AG04450 (cell line): ENCODE results near the gene DYSF. TPM values are rescaled to one million over a fixed set of nuclear protein-coding genes. Genes with fewer than 3 reads are reported as not detected.

Experiments
- CTCF ChIA-PET: fragments of 300-600, 350-600 bp; formaldehyde crosslinking; extraction: SDS; loops from one replicate; lab custom pipeline; 2022; ENCODE audit warnings: antibody characterized with exemption, inconsistent platforms; lab: Charles Lee
- POLR2A ChIA-PET: fragments of 350-600 bp; formaldehyde crosslinking; extraction: SDS; loops from one replicate; lab custom pipeline; 2021; ENCODE audit warnings: antibody characterized with exemption, inconsistent platforms; lab: Yijun Ruan, JAX
- DNase-seq: peaks from one replicate; pipeline ENCODE4 v3.0.0-alpha.2; 2011; ENCODE audit warnings: low read depth, low spot score
- H3K27ac ChIP-seq: one replicate; pipeline ENCODE4 v1.5.1; 2012; ENCODE audit warnings: low read depth, low read length, control low read depth
- H3K27me3 ChIP-seq: one replicate; pipeline ENCODE4 v1.6.0; 2012; ENCODE audit warnings: low read length; ENCODE audit not compliant: control insufficient read depth, insufficient read depth
- H3K4me3 ChIP-seq: 2 replicates; pipeline ENCODE4 v1.5.1; 2011; ENCODE audit warnings: mild to moderate bottlenecking, low read depth, low read length, control low read depth
- H3K9me3 ChIP-seq: 2 replicates; pipeline ENCODE4 v1.5.1; 2012; ENCODE audit warnings: low read length; ENCODE audit not compliant: control insufficient read depth, insufficient read depth
- polyA plus RNA-seq: library from polyadenylated mRNA; depleted of rRNA; stranded (reverse); fragments of >200 nt; gene quantifications from 2 replicates; pipeline ENCODE4 v1.2.3, GENCODE V29; 2011
- TF ChIP-seq, protein P1 (sequence below): IDR thresholded peaks from 2 replicates; pipeline ENCODE4 v1.5.1; 2011; ENCODE audit warnings: low read depth, low read length, control low read depth, inconsistent platforms

The DYSF gene
- polyA plus RNA-seq, 1 experiment: 0.07 TPM

DNA sequence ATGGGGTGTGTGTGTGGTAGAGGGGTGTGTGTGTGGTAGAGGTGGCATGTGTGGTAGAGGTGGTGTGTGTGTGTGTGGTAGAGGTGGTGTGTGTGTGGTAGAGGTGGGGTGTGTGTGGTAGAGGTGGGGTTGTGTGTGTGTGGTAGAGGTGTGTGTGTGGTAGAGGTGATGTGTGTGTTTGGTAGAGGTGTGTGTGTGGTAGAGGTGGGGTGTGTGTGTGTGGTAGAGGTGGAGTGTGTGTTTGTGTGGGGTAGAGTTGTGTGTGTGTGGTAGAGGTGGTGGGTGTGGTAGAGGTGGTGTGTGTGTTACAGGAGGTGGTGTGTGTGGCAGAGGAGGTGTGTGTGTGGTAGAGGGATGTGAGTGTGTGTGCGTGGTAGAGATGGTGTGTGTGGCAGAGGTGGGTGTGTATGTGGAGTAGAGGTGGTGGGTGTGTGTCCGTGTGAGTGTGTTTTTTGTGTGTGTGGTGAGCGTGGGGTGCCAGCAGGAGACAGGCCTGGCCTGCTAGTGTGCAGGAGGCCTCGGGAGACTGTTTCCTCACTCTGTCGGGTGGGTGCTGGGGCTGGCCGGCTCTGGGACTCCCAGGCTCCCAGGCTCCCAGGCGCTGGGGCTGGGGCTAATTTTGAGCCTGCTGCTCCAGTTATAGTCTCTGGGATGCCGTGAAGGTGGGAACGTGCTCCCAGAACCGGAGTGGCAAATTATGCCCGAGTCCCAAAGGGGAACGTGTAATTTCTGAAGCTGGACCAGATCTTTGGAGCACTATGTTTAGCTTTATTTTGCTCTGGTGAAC, 165.2 kb downstream of the DYSF start:
- Histone ChIP-seq H3K27me3 (peaks cover 12% of the 10 kb centered on the region), H3K9me3 (no peaks in the 10 kb centered on the region; the same call in 1 of the 2 replicates), H3K4me3 (no peak overlapping the region), H3K27ac (no peak overlapping the region)
- TF ChIP-seq, protein P1, sequence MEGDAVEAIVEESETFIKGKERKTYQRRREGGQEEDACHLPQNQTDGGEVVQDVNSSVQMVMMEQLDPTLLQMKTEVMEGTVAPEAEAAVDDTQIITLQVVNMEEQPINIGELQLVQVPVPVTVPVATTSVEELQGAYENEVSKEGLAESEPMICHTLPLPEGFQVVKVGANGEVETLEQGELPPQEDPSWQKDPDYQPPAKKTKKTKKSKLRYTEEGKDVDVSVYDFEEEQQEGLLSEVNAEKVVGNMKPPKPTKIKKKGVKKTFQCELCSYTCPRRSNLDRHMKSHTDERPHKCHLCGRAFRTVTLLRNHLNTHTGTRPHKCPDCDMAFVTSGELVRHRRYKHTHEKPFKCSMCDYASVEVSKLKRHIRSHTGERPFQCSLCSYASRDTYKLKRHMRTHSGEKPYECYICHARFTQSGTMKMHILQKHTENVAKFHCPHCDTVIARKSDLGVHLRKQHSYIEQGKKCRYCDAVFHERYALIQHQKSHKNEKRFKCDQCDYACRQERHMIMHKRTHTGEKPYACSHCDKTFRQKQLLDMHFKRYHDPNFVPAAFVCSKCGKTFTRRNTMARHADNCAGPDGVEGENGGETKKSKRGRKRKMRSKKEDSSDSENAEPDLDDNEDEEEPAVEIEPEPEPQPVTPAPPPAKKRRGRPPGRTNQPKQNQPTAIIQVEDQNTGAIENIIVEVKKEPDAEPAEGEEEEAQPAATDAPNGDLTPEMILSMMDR: no peak
- ChIA-PET POLR2A (no interaction called here), CTCF (no interaction called here)
- no peak for DNase-seq

DNA sequence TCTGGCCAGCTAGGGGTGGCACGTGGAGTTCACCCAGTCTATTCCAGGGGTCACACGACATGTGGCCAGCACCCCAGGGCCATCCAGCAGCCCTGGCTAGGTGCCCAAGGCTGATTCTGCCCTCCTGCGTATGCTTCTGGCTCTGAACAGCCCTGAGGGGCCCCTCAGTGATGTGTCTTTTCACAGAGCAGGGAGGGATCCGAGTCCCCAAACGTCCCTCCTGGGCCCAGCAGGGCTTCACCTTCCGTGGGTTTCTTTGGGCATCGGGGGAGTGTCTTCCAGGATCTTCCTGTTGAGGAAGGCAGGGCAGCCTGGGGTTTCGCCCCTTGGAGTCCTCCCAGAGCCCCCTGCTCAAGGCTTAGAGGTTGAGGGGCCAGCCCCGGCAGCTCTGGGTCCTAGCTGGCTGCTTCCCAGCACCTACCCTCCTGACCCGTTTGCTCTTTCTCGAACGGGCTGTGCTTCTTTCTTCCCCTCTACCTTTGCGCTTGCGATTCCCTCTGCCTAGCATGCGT, 165.9 kb downstream of the DYSF start:
- ChIA-PET POLR2A (no interaction called here), CTCF (no interaction called here)
- no peak overlapping the region for H3K27ac ChIP-seq

DNA sequence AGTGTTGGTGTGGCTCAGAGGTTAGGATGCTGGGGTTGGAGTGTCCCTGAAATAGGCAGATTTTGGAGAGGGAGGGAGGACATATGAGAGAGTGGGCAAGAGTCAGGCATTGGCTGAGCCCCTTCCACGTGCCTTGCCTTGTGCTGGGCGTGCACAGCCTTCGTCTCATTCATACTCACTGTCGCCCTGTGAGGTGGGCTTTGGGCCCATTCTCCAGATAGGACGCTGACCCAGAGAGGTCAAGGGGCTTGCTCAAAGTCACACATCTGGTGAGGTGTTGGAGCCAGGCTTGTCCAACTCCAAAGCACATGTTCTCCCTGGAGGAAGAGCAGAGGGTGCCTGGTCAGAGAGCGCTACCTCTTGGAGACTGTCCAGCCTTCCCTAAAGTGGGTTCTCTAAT, 166.8 kb downstream of the DYSF start:
- Histone ChIP-seq H3K4me3 (no peak overlapping the region), H3K27ac (no peak overlapping the region), H3K9me3 (no peaks in the 10 kb centered on the region; the same call in 1 of the 2 replicates), H3K27me3 (peaks cover 7% of the 10 kb centered on the region)
- ChIA-PET CTCF (no interaction called here), POLR2A (no interaction called here)
- no peak for DNase-seq
- TF ChIP-seq, protein P1: no peak

More for the DNA sequence above, 165.9 kb downstream of the DYSF start:
- peaks cover 11% of the 10 kb centered on the region for H3K27me3 ChIP-seq
- no peaks in the 10 kb centered on the region; the same call in 1 of the 2 replicates for H3K9me3 ChIP-seq
- DNase-seq: no peak
- TF ChIP-seq, protein P1: no peak
- H3K4me3 ChIP-seq: no peak overlapping the region

DNA sequence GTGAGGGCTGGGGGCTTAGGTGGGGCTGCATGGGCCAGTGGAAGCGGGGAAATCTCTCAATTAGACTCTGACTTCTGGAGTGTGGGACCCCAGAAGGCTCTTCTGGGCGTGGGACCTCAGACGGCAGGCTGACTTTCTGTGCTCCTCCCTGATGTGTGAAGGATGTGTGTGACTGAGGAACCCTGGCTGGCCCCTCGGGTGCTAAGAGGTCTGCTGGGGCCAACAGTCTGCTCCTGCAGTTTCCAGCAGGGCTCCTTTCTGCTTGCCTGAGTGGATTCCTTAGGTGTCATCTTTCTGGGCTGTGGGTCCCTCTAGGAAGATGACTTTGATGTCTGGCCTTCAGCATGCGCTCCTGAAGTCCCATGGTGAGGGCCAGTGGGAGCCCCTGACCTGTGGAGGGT, 167.5 kb downstream of the DYSF start:
- TF ChIP-seq, protein P1: no peak
- H3K27me3 ChIP-seq: peaks cover 7% of the 10 kb centered on the region
- H3K27ac ChIP-seq: no peak overlapping the region
- H3K4me3 ChIP-seq: no peak overlapping the region
- H3K9me3 ChIP-seq: no peaks in the 10 kb centered on the region; the same call in 1 of the 2 replicates
- DNase-seq: no peak
- ChIA-PET CTCF (no interaction called here), POLR2A (no interaction called here)

DNA sequence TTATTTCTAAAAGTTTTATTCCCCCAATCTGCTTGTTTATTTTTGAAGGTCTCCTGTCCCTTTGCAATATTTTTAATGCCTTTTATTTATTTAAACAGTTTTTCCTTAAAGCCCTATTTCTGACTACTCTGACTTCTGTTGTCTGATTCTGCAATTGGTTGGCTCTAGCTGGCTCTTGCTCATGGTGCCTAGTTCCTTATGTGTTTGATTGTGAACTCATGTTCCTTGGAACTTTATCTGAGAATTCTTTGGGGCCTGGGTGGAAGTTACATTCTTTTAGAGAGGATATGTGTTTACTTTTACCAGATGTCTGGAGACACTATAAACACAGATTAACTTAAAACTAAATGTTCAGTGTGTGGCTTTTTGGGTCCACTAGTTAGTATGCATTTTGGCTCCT, 175.9 kb downstream of the DYSF start:
- ChIA-PET POLR2A (no interaction called here), CTCF (no interaction called here)
- no peak overlapping the region for H3K4me3 ChIP-seq
- DNase-seq: no peak
- H3K27me3 ChIP-seq: peaks cover 18% of the 10 kb centered on the region
- no peaks in the 10 kb centered on the region for H3K9me3 ChIP-seq
- TF ChIP-seq, protein P1: no peak
- no peak overlapping the region for H3K27ac ChIP-seq
